IPS-18c (cell line): ENCODE measurements around the gene SUSD3.

Experiments
- H3K4me3 ChIP-seq: 2 replicates; pipeline ENCODE4 v1.7.0; 2013; ENCODE audit warnings: low read depth, mild to moderate bottlenecking, low read length, moderate library complexity; ENCODE audit not compliant: insufficient read depth
- H3K9me3 ChIP-seq: one replicate; pipeline ENCODE4 v1.6.1; 2013; ENCODE audit warnings: mild to moderate bottlenecking, low read length, moderate library complexity; ENCODE audit not compliant: control insufficient read depth, insufficient read depth

Gene SUSD3

GRCh38 chr9:93025736-93026135 lies 32.8 kb upstream of the SUSD3 start:
- no peak overlapping the region for H3K4me3 ChIP-seq

GRCh38 chr9:93026640-93027039 lies 31.9 kb upstream of the SUSD3 start:
- Histone ChIP-seq H3K9me3 (no peaks in the 10 kb centered on the region), H3K4me3 (no peak overlapping the region)

More at GRCh38 chr9:93025736-93026135, 32.8 kb upstream of the SUSD3 start:
- H3K9me3 ChIP-seq: no peaks in the 10 kb centered on the region

GRCh38 chr9:93027750-93028149 lies 30.8 kb upstream of the SUSD3 start:
- Histone ChIP-seq H3K4me3 (no peak overlapping the region), H3K9me3 (no peaks in the 10 kb centered on the region)

GRCh38 chr9:93028448-93029006 lies 30.0 kb upstream of the SUSD3 start:
- H3K4me3 ChIP-seq: no peak overlapping the region
- no peaks in the 10 kb centered on the region for H3K9me3 ChIP-seq

GRCh38 chr9:93030642-93031628 lies 27.6 kb upstream of the SUSD3 start:
- Histone ChIP-seq H3K4me3 (no peak overlapping the region), H3K9me3 (no peaks in the 10 kb centered on the region)

- H3K4me3 ChIP-seq: no peak overlapping the region
- no peaks in the 10 kb centered on the region for H3K9me3 ChIP-seq
Observed at GRCh38 chr9:93031629-93032430, 26.7 kb upstream of the SUSD3 start.

- H3K9me3 ChIP-seq: no peaks in the 10 kb centered on the region
- H3K4me3 ChIP-seq: no peak overlapping the region
Observed at GRCh38 chr9:93032545-93032944, 26.0 kb upstream of the SUSD3 start.

- no peaks in the 10 kb centered on the region for H3K9me3 ChIP-seq
- H3K4me3 ChIP-seq: no peak overlapping the region
Observed at GRCh38 chr9:93033531-93033930, 25.0 kb upstream of the SUSD3 start.

- H3K9me3 ChIP-seq: no peaks in the 10 kb centered on the region
- no peak overlapping the region for H3K4me3 ChIP-seq
Observed at GRCh38 chr9:93035106-93035660, 23.3 kb upstream of the SUSD3 start.

- H3K4me3 ChIP-seq: no peak overlapping the region
- H3K9me3 ChIP-seq: no peaks in the 10 kb centered on the region
Observed at GRCh38 chr9:93035821-93036351, 22.6 kb upstream of the SUSD3 start.

- Histone ChIP-seq H3K9me3 (no peaks in the 10 kb centered on the region), H3K4me3 (no peak overlapping the region)
Observed at GRCh38 chr9:93036887-93037475, 21.5 kb upstream of the SUSD3 start.

- no peaks in the 10 kb centered on the region for H3K9me3 ChIP-seq
- no peak overlapping the region for H3K4me3 ChIP-seq
Observed at GRCh38 chr9:93037476-93037971, 21.0 kb upstream of the SUSD3 start.

GRCh38 chr9:93038918-93039317 lies 19.6 kb upstream of the SUSD3 start:
- no peak overlapping the region for H3K4me3 ChIP-seq
- H3K9me3 ChIP-seq: no peaks in the 10 kb centered on the region

- H3K4me3 ChIP-seq: no peak overlapping the region
- no peaks in the 10 kb centered on the region for H3K9me3 ChIP-seq
Observed at GRCh38 chr9:93039456-93039855, 19.0 kb upstream of the SUSD3 start.

GRCh38 chr9:93039976-93040375 lies 18.5 kb upstream of the SUSD3 start:
- H3K4me3 ChIP-seq: no peak overlapping the region
- H3K9me3 ChIP-seq: no peaks in the 10 kb centered on the region

GRCh38 chr9:93040409-93040808 lies 18.1 kb upstream of the SUSD3 start:
- Histone ChIP-seq H3K4me3 (no peak overlapping the region), H3K9me3 (no peaks in the 10 kb centered on the region)
